HCT116 (cell line): ENCODE results near the gene SOX1. TPM values are rescaled to one million over a fixed set of nuclear protein-coding genes. Genes with fewer than 3 reads are reported as not detected.

Experiments
- ATAC-seq: fragments of 200-7000 bp; cut with Tn5 transposase; 2 replicates; pipeline ENCODE4 v1.9.1; 2020; ENCODE audit warnings: mild to moderate bottlenecking, moderate library complexity
- BruUV-seq: library from RNA; stranded (reverse); fragments of 400-500 nt; replicated peaks from 2 replicates; lab custom pipeline; 2021; lab: Mats Ljungman, UMichigan
- CTCF ChIA-PET: fragments of 300-600 bp; sonication (Branson Sonifier 250); formaldehyde crosslinking; loops from one replicate; lab custom pipeline; 2021; ENCODE audit warnings: antibody characterized with exemption; lab: Charles Lee
- POLR2A ChIA-PET: fragments of 300-600, 350-600 bp; sonication (Branson Sonifier 250); formaldehyde crosslinking; loops from one replicate; lab custom pipeline; 2021; ENCODE audit warnings: antibody characterized with exemption; lab: Charles Lee
- RAD21 ChIA-PET, 2 experiments: fragments of 300-600 bp; sonication (Branson Sonifier 250); formaldehyde crosslinking; loops; one replicate each; lab custom pipeline; 2023; ENCODE audit warnings: low total read pairs in 2 of 2; ENCODE audit not compliant: uncharacterized antibody in 2 of 2, unreplicated experiment in 2 of 2, low non-redundant PET in 1 of 2; lab: Charles Lee
- DNase-seq: peaks from one replicate; pipeline ENCODE4 v3.0.0-alpha.2; 2010; ENCODE audit warnings: low read depth, low spot score
- H2AFZ ChIP-seq: fragments of 200-600 bp; shearing (Covaris generic), sonication (generic); 2 replicates; pipeline ENCODE4 v1.6.1; 2017; ENCODE audit warnings: low read depth, mixed run types, mixed read lengths, antibody characterized with exemption, low read length; ENCODE audit not compliant: poor library complexity, severe bottlenecking
- H3K27ac ChIP-seq: 2 replicates; pipeline ENCODE4 v1.5.1; 2012; ENCODE audit warnings: low read depth, low read length
- H3K27me3 ChIP-seq: fragments of 200-600 bp; sonication (generic); 2 replicates; pipeline ENCODE4 v1.6.1; 2016; ENCODE audit warnings: mixed run types, low read length, mixed read lengths; ENCODE audit not compliant: insufficient read depth
- H3K36me3 ChIP-seq, 2 experiments: fragments of 200-500 bp in 1 of 2; fragments of 200-600 bp in 1 of 2; sonication (Bioruptor generic) in 1 of 2; sonication (generic) in 1 of 2; 2 replicates each; pipeline versions ENCODE4 v1.5.1 to v1.6.1; 2014 to 2016; ENCODE audit warnings: low read length in 2 of 2, inconsistent platforms in 1 of 2, mixed read lengths in 1 of 2, mixed run types in 1 of 2; ENCODE audit not compliant: insufficient read depth in 2 of 2, control insufficient read depth in 1 of 2
- H3K4me1 ChIP-seq, 2 experiments: fragments of 200-600 bp in 1 of 2; sonication (generic) in 1 of 2; 2 replicates each; pipeline versions ENCODE4 v1.5.1 to v1.6.1; 2012 to 2017; ENCODE audit warnings: low read length in 2 of 2, inconsistent platforms in 1 of 2, mild to moderate bottlenecking in 1 of 2, mixed read lengths in 1 of 2, mixed run types in 1 of 2, moderate library complexity in 1 of 2; ENCODE audit not compliant: insufficient read depth in 2 of 2, control insufficient read depth in 1 of 2
- H3K4me2 ChIP-seq: fragments of 200-600 bp; sonication (generic); 2 replicates; pipeline ENCODE4 v1.6.1; 2017; ENCODE audit warnings: mixed run types, low read length, mixed read lengths
- H3K4me3 ChIP-seq, 2 experiments: fragments of 200-600 bp in 1 of 2; sonication (generic) in 1 of 2; replicated peaks in 1 of 2; 2 replicates each; pipeline ENCODE4 v1.5.1; 2011 to 2016; ENCODE audit warnings: low read length in 2 of 2, control low read depth in 1 of 2, low read depth in 1 of 2, mild to moderate bottlenecking in 1 of 2, mixed read lengths in 1 of 2, mixed run types in 1 of 2
- H3K79me2 ChIP-seq: fragments of 200-600 bp; sonication (generic); 2 replicates; pipeline ENCODE4 v1.6.1; 2017; ENCODE audit warnings: mild to moderate bottlenecking, mixed run types, low read length, moderate library complexity, mixed read lengths; ENCODE audit not compliant: insufficient read depth
- H3K9ac ChIP-seq: fragments of 200-600 bp; sonication (generic); 2 replicates; pipeline ENCODE4 v1.6.1; 2016; ENCODE audit warnings: low read length, mixed read lengths
- H3K9me2 ChIP-seq: fragments of 200-600 bp; sonication (generic), shearing (Covaris generic); 2 replicates; pipeline ENCODE4 v1.6.1; 2017; ENCODE audit warnings: mixed run types, mild to moderate bottlenecking, moderate library complexity; ENCODE audit not compliant: insufficient read depth
- H3K9me3 ChIP-seq, 2 experiments: fragments of 200-500 bp in 1 of 2; fragments of 200-600 bp in 1 of 2; sonication (Bioruptor generic) in 1 of 2; sonication (generic) in 1 of 2; 2 replicates each; pipeline ENCODE4 v1.6.1; 2014 to 2017; ENCODE audit warnings: low read length in 2 of 2, mixed read lengths in 2 of 2, inconsistent platforms in 1 of 2, low read depth in 1 of 2, mild to moderate bottlenecking in 1 of 2, mixed run types in 1 of 2, moderate library complexity in 1 of 2; ENCODE audit not compliant: control insufficient read depth in 1 of 2, insufficient read depth in 1 of 2
- H4K20me1 ChIP-seq: fragments of 200-600 bp; sonication (generic), shearing (Covaris generic); 2 replicates; pipeline ENCODE4 v1.6.1; 2017; ENCODE audit warnings: mixed run types, mild to moderate bottlenecking, moderate library complexity; ENCODE audit not compliant: insufficient read depth
- CEBPB ChIP-seq: IDR thresholded peaks from 2 replicates; pipeline ENCODE4 v1.6.1; 2012; ENCODE audit warnings: low read depth
- EZH2phosphoT487 ChIP-seq: fragments of 200-600 bp; IDR thresholded peaks from 2 replicates; pipeline ENCODE4 v1.6.1; 2018; ENCODE audit warnings: antibody characterized with exemption, borderline replicate concordance
- JUND ChIP-seq: IDR thresholded peaks from 2 replicates; pipeline ENCODE4 v1.6.1; 2012
- POLR2A ChIP-seq: IDR thresholded peaks from 2 replicates; pipeline ENCODE4 v1.7.0; 2011; ENCODE audit warnings: borderline replicate concordance; ENCODE audit not compliant: insufficient read depth, insufficient read length; ENCODE audit errors: extremely low read depth
- RAD21 ChIP-seq: IDR thresholded peaks from 2 replicates; pipeline ENCODE4 v1.6.1; 2012; ENCODE audit warnings: low read depth, mild to moderate bottlenecking
- REST ChIP-seq: IDR thresholded peaks from 2 replicates; pipeline ENCODE4 v1.6.1; 2012; ENCODE audit warnings: low read depth
- SRF ChIP-seq: IDR thresholded peaks from 2 replicates; pipeline ENCODE4 v1.6.1; 2012; ENCODE audit warnings: low read depth
- TCF7L2 ChIP-seq: IDR thresholded peaks from 2 replicates; pipeline ENCODE4 v1.7.0; 2011; ENCODE audit warnings: borderline replicate concordance, inconsistent platforms; ENCODE audit not compliant: insufficient read depth, insufficient read length; ENCODE audit errors: extremely low read depth
- YY1 ChIP-seq: IDR thresholded peaks from 2 replicates; pipeline ENCODE4 v1.6.1; 2011; ENCODE audit warnings: low read length, low read depth, moderate library complexity, mild to moderate bottlenecking; ENCODE audit not compliant: insufficient replicate concordance; ENCODE audit errors: extremely low read depth
- ZFX ChIP-seq: fragments of 450-650 bp; IDR thresholded peaks from 2 replicates; pipeline ENCODE4 v1.6.1; 2017
- intact Hi-C: fragments of 100-400 bp; cut with micrococcal nuclease; formaldehyde crosslinking; loops from 2 replicates; pipeline ENCODE4 v1.10.0; 2022
- total RNA-seq: library from RNA; stranded (reverse); gene quantifications from one replicate; pipeline ENCODE4 v1.2.1, GENCODE V29; 2021; ENCODE audit not compliant: unreplicated experiment

Gene SOX1
- total RNA-seq, 1 experiment from 2014 or later = not detected

- peaks cover 0 to 8% of the 10 kb centered on the region in 2 experiments; a peak in 2 of 4 replicates for H3K9me3 ChIP-seq
- no peak overlapping the region for H2AFZ ChIP-seq
- ATAC-seq = no peak
- H3K27ac ChIP-seq = no peak overlapping the region
- H3K9me2 ChIP-seq = no peaks in the 10 kb centered on the region
- ChIA-PET POLR2A (no interaction called here), CTCF (no interaction called here), RAD21 (no interaction called here)
- intact Hi-C loops = no loop called here
- no peaks in the 10 kb centered on the region for H3K27me3 ChIP-seq
- no TSS peak for BruUV-seq
- H3K9ac ChIP-seq = no peak overlapping the region
- no peaks in the 10 kb centered on the region for H4K20me1 ChIP-seq
- H3K4me2 ChIP-seq = no peak overlapping the region
- DNase-seq = no peak
- no peak overlapping the region for H3K4me3 ChIP-seq
- H3K36me3 ChIP-seq = no peaks in the 10 kb centered on the region
- H3K4me1 ChIP-seq = no peaks in the 10 kb centered on the region
- no peaks in the 10 kb centered on the region for H3K79me2 ChIP-seq
- no peak for TF ChIP-seq RAD21
- no peak for TF ChIP-seq CEBPB
- no peak for TF ChIP-seq REST
- no peak for TF ChIP-seq POLR2A
- no peak for TF ChIP-seq TCF7L2
- no peak for TF ChIP-seq SRF
- TF ChIP-seq JUND = no peak
- no peak for TF ChIP-seq EZH2phosphoT487
- TF ChIP-seq YY1 = no peak
- TF ChIP-seq ZFX = no peak
Measured at GRCh38 chr13:112078879-112079531, 12.1 kb downstream of the SOX1 start.
